Measurements from ENCODE around the gene ATF7IP2.
"Not testable (repeated sequence)": the region's sequence is repeated elsewhere in the genome, so short reads cannot be mapped to it uniquely, and the experiment has no call there.

ATF7IP2 gene

DNA sequence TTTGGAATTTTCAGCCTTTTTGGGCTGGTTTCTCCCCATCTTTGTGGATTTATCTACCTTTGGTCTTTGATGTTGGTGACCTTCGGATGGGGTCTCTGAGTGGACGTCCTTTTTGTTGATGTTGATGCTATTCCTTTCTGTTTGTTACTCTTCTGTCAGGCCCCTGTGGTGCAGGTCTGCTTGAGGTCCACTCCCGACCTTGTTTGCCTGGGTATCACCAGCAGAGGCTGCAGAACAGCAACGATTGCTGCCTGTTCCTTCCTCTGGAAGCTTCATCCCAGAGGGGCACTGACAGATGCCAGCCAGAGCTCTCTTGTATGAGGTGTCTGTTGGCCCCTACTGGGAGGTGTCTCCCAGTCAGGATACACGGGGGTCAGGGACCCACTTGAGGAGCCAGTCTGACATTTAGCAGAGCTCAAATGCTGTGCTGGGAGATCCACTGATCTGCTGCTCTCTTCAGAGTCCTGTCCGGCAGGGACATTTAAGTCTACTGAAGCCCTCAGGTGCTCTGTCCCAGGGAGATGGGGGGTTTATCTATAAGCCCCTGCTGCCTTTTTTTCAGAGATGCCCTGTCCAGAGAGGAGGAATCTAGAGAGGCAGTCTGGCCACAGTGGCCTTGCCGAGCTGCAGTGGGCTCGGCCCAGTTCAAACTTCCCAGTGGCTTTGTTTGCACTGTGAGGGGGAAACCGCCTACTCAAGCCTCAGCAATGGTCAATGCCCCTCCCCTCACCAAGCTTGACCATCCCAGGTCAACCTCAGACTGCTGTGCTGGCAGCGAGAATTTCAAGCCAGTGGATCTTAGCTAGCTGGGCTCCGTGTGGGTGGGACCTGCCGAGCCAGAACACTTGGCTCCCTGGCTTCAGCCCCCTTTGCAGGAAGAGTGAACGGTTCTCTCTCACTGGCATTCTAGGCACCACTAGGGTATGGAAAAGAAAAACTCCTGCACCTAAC is 66.6 kb downstream of the ATF7IP2 start:
- not testable (repeated sequence) for DNase-seq (ENCODE audit: low read depth)

- DNase-seq (ENCODE audit: low read depth), result no peak
Observed at GRCh38 chr16:10453159-10453510, 67.3 kb downstream of the ATF7IP2 start.

DNA sequence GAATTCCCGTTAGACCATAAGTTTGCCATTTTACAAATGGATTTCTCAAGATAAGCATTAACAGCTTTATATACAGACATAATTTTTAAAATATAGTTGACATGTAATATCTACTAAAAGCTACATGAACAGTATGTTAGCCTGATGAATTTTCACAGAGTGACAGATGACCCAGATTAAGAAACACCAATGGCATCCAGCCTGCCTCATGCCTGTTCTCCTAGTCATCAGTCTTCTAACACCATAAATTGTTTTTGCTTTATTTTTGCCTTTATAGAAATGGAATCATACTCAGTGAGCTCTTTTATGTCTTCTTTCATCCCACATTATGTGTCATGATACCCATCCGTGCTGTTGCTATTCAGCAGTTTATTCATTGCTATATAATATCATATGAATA is 80.0 kb downstream of the ATF7IP2 start:
- no peak for DNase-seq (ENCODE audit: low read depth)

- DNase-seq (ENCODE audit: low read depth), result no peak
Observed at GRCh38 chr16:10466313-10466712, 80.5 kb downstream of the ATF7IP2 start.

- DNase-seq (ENCODE audit: low read depth), result no peak
Observed at GRCh38 chr16:10466861-10467260, 81.0 kb downstream of the ATF7IP2 start.

GRCh38 chr16:10476636-10477035 is 90.8 kb downstream of the ATF7IP2 start:
- not testable (repeated sequence) for DNase-seq (ENCODE audit: low read depth)

GRCh38 chr16:10480151-10480550 is 94.3 kb downstream of the ATF7IP2 start:
- DNase-seq (ENCODE audit: low read depth), result no peak

DNA sequence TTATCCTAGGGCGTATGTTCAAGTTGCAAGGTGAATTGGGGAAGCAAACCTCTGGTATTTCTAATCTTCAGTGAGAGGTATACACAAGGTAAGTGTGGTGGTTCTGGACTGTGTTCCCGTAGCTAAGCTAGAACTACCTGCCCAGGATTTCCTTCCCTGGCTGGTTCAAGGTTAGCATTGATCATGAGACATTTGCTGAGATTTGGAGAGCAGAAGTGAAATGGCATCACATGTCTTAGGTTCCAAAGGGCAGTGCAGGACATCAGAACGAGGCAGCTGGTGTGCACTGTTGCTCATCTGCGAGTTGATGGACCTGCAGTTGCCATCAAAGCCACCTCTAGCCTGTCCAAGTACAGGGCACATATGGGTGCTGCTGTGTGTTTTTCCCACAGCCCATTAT is 99.3 kb downstream of the ATF7IP2 start:
- no peak for DNase-seq (ENCODE audit: low read depth)

DNA sequence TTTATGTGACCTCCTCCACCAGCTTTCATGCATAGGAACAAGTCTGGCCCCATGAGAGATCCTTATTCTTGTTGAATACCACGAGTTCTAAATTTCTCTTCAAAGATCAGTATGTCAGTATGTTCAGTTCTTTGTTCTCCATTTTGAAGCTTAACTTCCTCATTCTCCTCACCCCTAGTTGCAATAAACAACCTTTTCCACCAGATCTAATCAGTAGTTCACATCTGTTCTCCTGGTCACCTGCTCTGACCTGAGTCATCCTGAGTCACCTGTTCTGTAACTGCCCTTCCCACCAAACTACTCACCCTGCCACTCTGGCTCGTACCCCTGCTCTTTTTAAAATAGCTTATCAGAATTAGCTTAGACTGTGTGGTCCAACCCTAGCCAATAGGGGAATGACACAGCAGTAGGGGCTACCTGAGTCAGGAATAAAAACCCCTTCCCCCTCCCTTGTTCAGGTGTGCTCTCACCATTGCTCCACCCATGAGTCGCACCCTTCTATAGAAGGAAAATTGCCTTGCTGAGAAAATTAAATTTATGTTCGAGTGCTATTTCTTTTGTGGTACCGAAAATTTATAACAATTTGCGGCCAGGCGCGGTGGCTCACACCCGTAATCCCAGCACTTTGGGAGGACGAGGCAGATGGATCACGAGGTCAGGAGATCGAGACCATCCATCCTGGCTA is 100.0 kb downstream of the ATF7IP2 start:
- DNase-seq (ENCODE audit: low read depth), result no peak

- DNase-seq (ENCODE audit: low read depth), result no peak
Observed at GRCh38 chr16:10490141-10490540, 104.3 kb downstream of the ATF7IP2 start.

DNA sequence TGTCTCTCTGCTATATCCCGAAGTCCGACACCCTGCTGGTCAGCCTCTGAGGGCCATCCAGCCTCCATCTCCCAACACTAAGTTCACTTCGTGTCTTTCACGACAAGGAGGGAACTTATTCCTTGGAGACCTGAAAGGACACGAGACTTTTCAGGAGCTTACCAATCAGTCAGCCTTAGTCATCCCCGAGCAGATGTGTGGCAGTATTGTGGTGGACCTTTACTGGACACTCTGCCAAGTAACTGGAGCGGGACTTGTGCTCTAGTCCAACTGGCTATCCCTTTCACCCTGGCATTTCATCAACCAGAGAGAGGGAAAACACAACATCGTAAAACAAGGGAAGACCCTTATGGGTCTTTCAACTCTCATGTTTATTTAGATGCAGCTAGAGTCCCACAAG is 107.4 kb downstream of the ATF7IP2 start:
- DNase-seq (ENCODE audit: low read depth), result no peak

DNA sequence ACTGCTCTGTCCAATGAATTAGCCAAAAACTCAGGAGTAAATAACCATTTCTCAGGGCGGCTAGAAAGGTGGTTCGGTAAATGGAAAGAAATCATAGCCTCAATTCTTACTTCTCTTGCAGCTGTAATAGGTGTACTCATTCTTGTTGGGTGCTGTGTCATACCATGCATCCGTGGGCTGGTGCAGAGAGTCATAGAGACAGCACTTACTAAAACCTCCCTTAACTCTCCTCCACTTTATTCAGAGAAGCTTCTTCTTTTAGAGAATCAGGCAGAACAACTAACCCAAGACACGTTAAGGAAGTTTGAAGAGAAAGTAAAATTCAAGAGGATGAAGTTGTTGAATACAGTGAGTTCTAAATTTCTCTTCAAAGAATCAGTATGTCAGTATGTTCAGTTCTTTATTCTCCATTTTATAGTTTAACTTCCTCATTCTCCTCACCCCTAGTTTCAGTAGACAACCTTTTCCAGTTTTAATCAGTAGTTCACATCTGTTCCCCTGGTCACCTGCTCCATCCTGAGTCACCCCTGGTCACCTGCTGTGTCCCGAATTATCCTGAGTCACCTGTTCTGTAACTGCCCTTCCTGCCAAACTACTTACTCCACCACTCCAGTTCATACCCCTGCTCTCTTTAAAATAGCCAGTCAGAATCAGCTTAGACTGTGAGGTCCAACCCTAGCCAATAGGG is 108.6 kb downstream of the ATF7IP2 start:
- no peak for DNase-seq (ENCODE audit: low read depth)

- DNase-seq (ENCODE audit: low read depth), result no peak
Observed at GRCh38 chr16:10495031-10495345, 109.1 kb downstream of the ATF7IP2 start.

- no peak for DNase-seq (ENCODE audit: low read depth)
Observed at GRCh38 chr16:10497132-10498101, 111.6 kb downstream of the ATF7IP2 start.

DNA sequence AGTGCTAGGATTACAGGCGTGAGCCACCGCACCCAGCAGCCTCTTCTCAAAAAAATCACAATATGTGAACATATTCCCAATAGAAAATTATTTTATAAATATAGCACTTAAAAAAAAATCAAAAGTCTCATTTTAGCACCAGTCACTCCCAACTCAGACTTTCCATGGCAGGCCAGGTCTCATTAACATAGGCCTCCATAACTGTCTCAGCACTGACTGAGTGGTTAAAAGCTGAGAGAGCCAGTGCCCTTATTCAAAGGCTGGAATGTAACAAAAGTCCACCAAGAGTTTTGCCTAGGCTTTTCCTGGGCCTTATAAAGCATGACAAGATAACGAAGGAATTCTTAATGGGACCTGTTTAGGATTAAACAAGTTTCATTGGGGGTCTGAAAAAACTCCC is 114.7 kb downstream of the ATF7IP2 start:
- DNase-seq (ENCODE audit: low read depth), result no peak

DNA sequence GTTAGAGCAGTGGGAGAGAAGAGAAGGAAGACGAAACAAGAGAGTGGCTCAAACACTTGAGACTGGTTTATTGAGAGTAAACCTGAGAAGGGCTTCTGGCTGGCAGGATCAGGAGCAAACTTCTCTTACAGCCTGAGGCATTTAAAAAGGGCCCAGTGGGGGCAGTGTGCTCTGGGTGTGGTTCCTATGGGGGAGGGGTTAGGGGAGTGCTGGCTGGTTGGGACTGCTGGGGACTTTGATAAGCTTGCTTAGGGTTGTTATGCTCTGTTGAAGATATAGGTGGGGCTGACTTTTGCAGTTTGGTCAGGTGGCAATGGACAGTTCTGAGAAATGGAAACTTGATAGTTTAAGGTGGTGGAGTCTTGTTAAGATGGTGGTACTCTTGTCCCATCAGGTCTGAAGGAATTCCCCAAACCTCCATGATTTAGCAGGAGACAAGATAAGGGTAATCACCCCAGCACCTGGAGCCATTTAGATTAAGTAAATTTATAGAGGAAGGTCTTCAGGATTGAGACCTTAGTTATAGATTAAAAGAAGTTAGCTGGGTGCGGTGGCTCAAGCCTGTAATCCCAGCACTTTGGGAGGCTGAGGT is 115.3 kb downstream of the ATF7IP2 start:
- DNase-seq (ENCODE audit: low read depth), result no peak

DNA sequence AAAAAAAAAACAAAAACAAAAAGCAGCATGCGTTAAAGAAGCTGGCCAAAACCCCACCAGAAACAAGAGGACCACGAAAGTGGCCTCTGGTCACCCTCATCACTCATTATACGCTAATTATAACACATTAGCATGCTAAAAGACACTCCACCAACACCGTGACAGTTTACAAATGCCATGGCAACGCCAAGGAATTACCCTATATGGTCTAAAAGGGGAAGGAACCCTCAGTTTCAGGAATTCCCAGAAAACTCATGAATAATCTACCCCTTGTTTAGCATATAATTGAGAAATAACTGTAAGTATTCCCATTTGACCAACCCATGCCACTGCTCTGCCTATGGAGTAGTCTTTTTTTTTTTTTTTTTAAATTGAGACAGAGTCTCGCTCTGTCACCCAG is 116.9 kb downstream of the ATF7IP2 start:
- no peak for DNase-seq (ENCODE audit: low read depth)

DNA sequence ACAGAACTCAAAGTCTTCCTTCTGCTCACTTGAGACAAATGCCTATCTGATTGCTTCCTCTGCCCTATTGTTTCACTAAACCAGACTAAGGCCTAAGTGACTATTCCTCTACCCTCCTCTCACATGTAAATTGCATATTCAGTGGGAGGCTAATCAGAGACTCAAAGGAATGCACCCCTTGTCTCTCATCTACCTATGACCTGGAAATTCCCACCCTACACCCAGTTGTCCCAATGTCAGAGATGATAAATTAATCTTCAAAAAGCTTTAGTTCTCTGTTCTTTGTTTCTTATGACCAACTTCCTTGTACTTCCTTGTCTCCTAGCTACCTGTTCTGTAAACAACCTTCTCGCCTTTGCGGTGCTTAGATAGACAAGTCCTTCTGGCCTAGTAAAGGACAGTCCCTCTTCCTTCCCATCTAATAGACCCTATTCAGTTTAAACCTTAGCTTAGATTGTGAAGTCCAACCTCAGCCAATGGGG is 118.6 kb downstream of the ATF7IP2 start:
- no peak for DNase-seq (ENCODE audit: low read depth)

- not testable (repeated sequence) for DNase-seq (ENCODE audit: low read depth)
Observed at GRCh38 chr16:10505286-10505685, 119.4 kb downstream of the ATF7IP2 start.

- no peak for DNase-seq (ENCODE audit: low read depth)
Observed at GRCh38 chr16:10509534-10510025, 123.7 kb downstream of the ATF7IP2 start.

- no peak for DNase-seq (ENCODE audit: low read depth)
Observed at GRCh38 chr16:10510279-10510678, 124.4 kb downstream of the ATF7IP2 start.

All from stimulated activated CD8-positive, alpha-beta memory T cell treated with anti-CD3 and anti-CD28 coated beads, Interleukin-15, amount 100 ng/mL, for 24 hours (primary cell).